H9 (cell line): ENCODE results near the gene NBPF4. TPM values are rescaled to one million over a fixed set of nuclear protein-coding genes. Genes with fewer than 3 reads are reported as not detected.
"Not testable (repeated sequence)": the region's sequence is repeated elsewhere in the genome, so short reads cannot be mapped to it uniquely, and the experiment has no call there.

Experiments
- DNase-seq: peaks from one replicate; pipeline ENCODE4 v3.0.0-alpha.2; 2017
- H2AFZ ChIP-seq: one replicate; pipeline ENCODE4 v1.6.1; 2013; ENCODE audit warnings: mild to moderate bottlenecking, low read length, control low read depth, moderate library complexity
- H2AK5ac ChIP-seq: 2 replicates; pipeline ENCODE4 v1.6.1; 2013; ENCODE audit warnings: low read length, control low read depth, mixed read lengths; ENCODE audit not compliant: insufficient read length
- H2BK120ac ChIP-seq: one replicate; pipeline ENCODE4 v1.6.1; 2013; ENCODE audit warnings: low read depth, mild to moderate bottlenecking, low read length, control low read depth, inconsistent platforms; ENCODE audit not compliant: poor library complexity, severe bottlenecking
- H2BK12ac ChIP-seq: 2 replicates; pipeline ENCODE4 v1.6.1; 2013; ENCODE audit warnings: low read length, control low read depth, mixed read lengths, low read depth; ENCODE audit not compliant: insufficient read length
- H2BK15ac ChIP-seq: 2 replicates; pipeline ENCODE4 v1.6.1; 2013; ENCODE audit warnings: low read depth, low read length, control low read depth
- H2BK20ac ChIP-seq: one replicate; pipeline ENCODE4 v1.6.1; 2013; ENCODE audit warnings: low read depth, mild to moderate bottlenecking, low read length, control low read depth, inconsistent platforms; ENCODE audit not compliant: poor library complexity, severe bottlenecking
- H2BK5ac ChIP-seq: 2 replicates; pipeline ENCODE4 v1.6.1; 2013; ENCODE audit warnings: low read length, control low read depth, mixed read lengths; ENCODE audit not compliant: insufficient read length
- H3K14ac ChIP-seq: 2 replicates; pipeline ENCODE4 v1.6.1; 2013; ENCODE audit warnings: low read length, control low read depth; ENCODE audit not compliant: insufficient read depth
- H3K18ac ChIP-seq: 2 replicates; pipeline ENCODE4 v1.6.1; 2013; ENCODE audit warnings: low read depth, mild to moderate bottlenecking, mixed read lengths, low read length, control low read depth; ENCODE audit not compliant: insufficient read length
- H3K23ac ChIP-seq: 2 replicates; pipeline ENCODE4 v1.6.1; 2013; ENCODE audit warnings: low read length, control low read depth, mixed read lengths, low read depth; ENCODE audit not compliant: insufficient read length
- H3K23me2 ChIP-seq: 2 replicates; pipeline ENCODE4 v1.6.1; 2013; ENCODE audit warnings: low read depth, mild to moderate bottlenecking, mixed read lengths, low read length, control low read depth; ENCODE audit not compliant: insufficient read length, poor library complexity, severe bottlenecking
- H3K27ac ChIP-seq: 2 replicates; pipeline ENCODE4 v1.5.1; 2013; ENCODE audit warnings: low read length, control low read depth, mixed read lengths, low read depth; ENCODE audit not compliant: insufficient read length
- H3K27me3 ChIP-seq: 2 replicates; pipeline ENCODE4 v1.6.1; 2013; ENCODE audit warnings: low read length, control low read depth, inconsistent platforms; ENCODE audit not compliant: insufficient read depth
- H3K4ac ChIP-seq: 2 replicates; pipeline ENCODE4 v1.6.1; 2013; ENCODE audit warnings: low read depth, mild to moderate bottlenecking, control low read depth, inconsistent platforms, low read length, moderate library complexity
- H3K4me1 ChIP-seq: 2 replicates; pipeline ENCODE4 v1.6.1; 2013; ENCODE audit warnings: low read length, control low read depth, inconsistent platforms; ENCODE audit not compliant: insufficient read depth
- H3K4me2 ChIP-seq: 2 replicates; pipeline ENCODE4 v1.6.1; 2013; ENCODE audit warnings: low read length, control low read depth, mixed read lengths; ENCODE audit not compliant: insufficient read length, insufficient read depth
- H3K56ac ChIP-seq: 2 replicates; pipeline ENCODE4 v1.6.1; 2013; ENCODE audit warnings: low read depth, mild to moderate bottlenecking, mixed read lengths, low read length, control low read depth; ENCODE audit not compliant: insufficient read length
- H3K79me1 ChIP-seq: 2 replicates; pipeline ENCODE4 v1.6.1; 2013; ENCODE audit warnings: low read depth, mild to moderate bottlenecking, moderate library complexity, low read length, control low read depth, inconsistent platforms; ENCODE audit not compliant: insufficient read depth, poor library complexity, severe bottlenecking
- H3K79me2 ChIP-seq: 2 replicates; pipeline ENCODE4 v1.6.1; 2013; ENCODE audit warnings: low read length, control low read depth, inconsistent platforms; ENCODE audit not compliant: insufficient read depth
- H3K9ac ChIP-seq: 2 replicates; pipeline ENCODE4 v1.6.1; 2013; ENCODE audit warnings: low read length, control low read depth, mixed read lengths; ENCODE audit not compliant: insufficient read length; ENCODE audit errors: extremely low read depth
- H3K9me3 ChIP-seq: one replicate; pipeline ENCODE4 v1.6.1; 2013; ENCODE audit warnings: low read depth, low read length, inconsistent platforms; ENCODE audit not compliant: control insufficient read depth
- H3T11ph ChIP-seq: one replicate; pipeline ENCODE4 v1.6.1; 2013; ENCODE audit warnings: mild to moderate bottlenecking, low read length, control low read depth, inconsistent platforms
- H4K20me1 ChIP-seq: one replicate; pipeline ENCODE4 v1.6.1; 2013; ENCODE audit not compliant: control insufficient read depth, insufficient read length, insufficient read depth
- H4K5ac ChIP-seq: 2 replicates; pipeline ENCODE4 v1.6.1; 2013; ENCODE audit warnings: low read depth, mild to moderate bottlenecking, mixed read lengths, low read length, control low read depth; ENCODE audit not compliant: insufficient read length
- H4K8ac ChIP-seq: replicated peaks from 2 replicates; pipeline ENCODE4 v1.6.1; 2013; ENCODE audit warnings: low read length, control low read depth, mixed read lengths, low read depth; ENCODE audit not compliant: insufficient read length
- H4K91ac ChIP-seq: 2 replicates; pipeline ENCODE4 v1.6.1; 2013; ENCODE audit warnings: low read depth, mild to moderate bottlenecking, moderate library complexity, mixed read lengths, low read length, control low read depth; ENCODE audit not compliant: insufficient read length
- H3K27ac Mint-ChIP-seq, 3 experiments: 2 replicates in 2 of 3; 3 replicates in 1 of 3; pipeline ENCODE4 v1.8.0; 2020 to 2021; ENCODE audit warnings: mixed read lengths in 3 of 3, mild to moderate bottlenecking in 1 of 3, moderate library complexity in 1 of 3
- H3K27me3 Mint-ChIP-seq: 2 replicates; pipeline ENCODE4 v1.8.0; 2021; ENCODE audit warnings: low read depth, mild to moderate bottlenecking, moderate library complexity, mixed read lengths
- H3K36me3 Mint-ChIP-seq, 3 experiments: 2 replicates in 2 of 3; 3 replicates in 1 of 3; pipeline ENCODE4 v1.8.0; 2020 to 2021; ENCODE audit warnings: low read depth in 3 of 3, mixed read lengths in 3 of 3; ENCODE audit not compliant: insufficient read depth in 1 of 3
- H3K4me1 Mint-ChIP-seq, 2 experiments: 2 replicates each; pipeline ENCODE4 v1.8.0; 2020; ENCODE audit warnings: mixed read lengths in 2 of 2
- H3K4me3 Mint-ChIP-seq, 2 experiments: 2 replicates in 1 of 2; 3 replicates in 1 of 2; pipeline ENCODE4 v1.8.0; 2020 to 2021; ENCODE audit warnings: mild to moderate bottlenecking in 2 of 2, mixed read lengths in 2 of 2, moderate library complexity in 1 of 2
- H3K9me3 Mint-ChIP-seq, 2 experiments: 2 replicates in 1 of 2; 3 replicates in 1 of 2; pipeline ENCODE4 v1.8.0; 2020; ENCODE audit warnings: mild to moderate bottlenecking in 2 of 2, mixed read lengths in 2 of 2, moderate library complexity in 1 of 2
- WGBS: extraction: QIAGEN DNeasy Blood & Tissue Kit; methylation state at CpG from one replicate; pipeline ENCODE4 v1.1.7; 2013; ENCODE audit warnings: missing lambda C conversion rate, low lambda C conversion rate, mixed read lengths; ENCODE audit not compliant: insufficient read length; ENCODE audit errors: extremely low coverage; 5-methylcytosine and 5-hydroxymethylcytosine counted together
- total RNA-seq: library from RNA; stranded (reverse); gene quantifications from 2 replicates; pipeline ENCODE4 v1.2.1, GENCODE V29; 2021

NBPF4 gene
- total RNA-seq, 1 experiment from 2014 or later: not detected

DNA sequence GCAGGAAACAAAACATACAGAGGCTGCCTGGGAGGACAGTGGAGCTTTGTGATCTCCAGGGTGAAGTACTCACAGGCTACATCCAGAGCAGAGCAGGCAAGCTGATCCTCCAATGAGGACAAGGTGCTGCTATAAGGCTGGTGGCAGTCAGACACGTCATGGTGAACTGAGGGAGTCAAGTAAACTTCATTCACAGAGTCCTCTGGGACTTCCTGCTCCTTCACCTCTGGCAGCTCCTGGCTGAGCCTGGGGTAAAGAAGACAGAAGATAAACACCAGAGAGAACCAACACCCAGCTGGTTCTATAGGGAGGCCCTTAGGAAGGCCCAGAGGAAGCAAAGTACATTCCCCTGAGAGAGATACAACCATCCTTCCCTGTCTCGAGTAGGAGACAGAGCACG lies 11.7 kb downstream of the NBPF4 start:
- H3K27me3 ChIP-seq, H3K36me3 Mint-ChIP-seq, H3K9me3 ChIP-seq, H3K4me1 ChIP-seq, H3K27ac ChIP-seq, H3K4ac ChIP-seq, H3K4me3 Mint-ChIP-seq, H3K9me3 Mint-ChIP-seq, H3K4me1 Mint-ChIP-seq, H4K5ac ChIP-seq, H2AFZ ChIP-seq, H3T11ph ChIP-seq, H2BK12ac ChIP-seq, H2BK20ac ChIP-seq, H3K4me2 ChIP-seq, H4K91ac ChIP-seq, H2BK5ac ChIP-seq, H4K20me1 ChIP-seq, H3K14ac ChIP-seq, DNase-seq, H3K23ac ChIP-seq, H2BK120ac ChIP-seq, H3K23me2 ChIP-seq, H2AK5ac ChIP-seq, H3K18ac ChIP-seq, H3K27me3 Mint-ChIP-seq, H3K79me2 ChIP-seq, H4K8ac ChIP-seq, H3K9ac ChIP-seq, H2BK15ac ChIP-seq, H3K27ac Mint-ChIP-seq, H3K79me1 ChIP-seq, H3K56ac ChIP-seq: not testable (repeated sequence)
- WGBS: no CpG with 5 or more reads among the region's 3 CpGs

- not testable (repeated sequence) for H2AK5ac ChIP-seq, DNase-seq, H3K27ac ChIP-seq, H3K4me1 ChIP-seq, H3K23ac ChIP-seq, H3K9me3 ChIP-seq, H3K4me3 Mint-ChIP-seq, H3K4me2 ChIP-seq, H2BK120ac ChIP-seq, H3K9me3 Mint-ChIP-seq, H2BK20ac ChIP-seq, H3K14ac ChIP-seq, H3K18ac ChIP-seq, H2BK12ac ChIP-seq, H3K36me3 Mint-ChIP-seq, H4K91ac ChIP-seq, H3T11ph ChIP-seq, H3K56ac ChIP-seq, H2BK15ac ChIP-seq, H2BK5ac ChIP-seq, H3K27me3 Mint-ChIP-seq, H3K9ac ChIP-seq, H3K79me2 ChIP-seq, H3K4me1 Mint-ChIP-seq, H3K4ac ChIP-seq, H4K8ac ChIP-seq, H3K23me2 ChIP-seq, H3K27me3 ChIP-seq, H4K20me1 ChIP-seq, H3K27ac Mint-ChIP-seq, H2AFZ ChIP-seq, H3K79me1 ChIP-seq, H4K5ac ChIP-seq
- WGBS: no CpG with 5 or more reads among the region's 3 CpGs
Observed at GRCh38 chr1:108229976-108230375, 13.9 kb downstream of the NBPF4 start.
